Right atrium auricular region (tissue), 2 donors: ENCODE results near the gene NPFF. TPM values are rescaled to one million over a fixed set of nuclear protein-coding genes. Genes with fewer than 3 reads are reported as not detected.

Experiments
- DNase-seq: peaks from one replicate; pipeline ENCODE4 v3.0.0-alpha.2; 2019; ENCODE audit warnings: low spot score
- H3K27ac ChIP-seq, 2 donors: fragments of 200-600 bp; sonication (generic); 1 replicate in 1 of 2; 2 replicates in 1 of 2; pipeline ENCODE4 v1.5.1; 2016 to 2019
- H3K27me3 ChIP-seq, 2 donors: fragments of 200-600 bp; sonication (generic); one replicate each; pipeline versions ENCODE4 v1.5.1 to v1.6.0; 2017 to 2019
- H3K36me3 ChIP-seq: fragments of 200-600 bp; sonication (generic); one replicate; pipeline ENCODE4 v1.5.1; 2016
- H3K4me1 ChIP-seq, 2 donors: fragments of 200-600 bp; sonication (generic); one replicate each; pipeline versions ENCODE4 v1.5.1 to v1.6.0; 2017 to 2019
- H3K4me3 ChIP-seq, 2 donors: fragments of 200-600 bp; sonication (generic); 1 replicate in 1 of 2; 2 replicates in 1 of 2; pipeline ENCODE4 v1.5.1; 2017 to 2019; ENCODE audit warnings: mild to moderate bottlenecking in 1 of 2, moderate library complexity in 1 of 2
- H3K9me3 ChIP-seq, 2 donors: fragments of 200-600 bp; sonication (generic); one replicate each; pipeline ENCODE4 v1.5.1; 2019
- CTCF ChIP-seq, 2 donors: fragments of 200-600 bp; sonication (generic); IDR thresholded peaks; one replicate each; pipeline ENCODE4 v1.5.1; 2019; ENCODE audit warnings: antibody characterized with exemption in 2 of 2
- total RNA-seq, 2 donors: library from RNA; depleted of rRNA; stranded (reverse); fragments of >200 nt; gene quantifications; one replicate each; pipeline ENCODE4 v1.1.0, GENCODE V29; 2016

NPFF gene
- total RNA-seq, 2 donors from 2014 or later: not detected

- no peak for TF ChIP-seq CTCF (IDR thresholded peaks at IDR 0.05)
- no peak overlapping the region for H3K4me3 ChIP-seq
- no peak for DNase-seq
Observed at GRCh38 chr12:53523131-53523530, 15.8 kb upstream of the NPFF start.

GRCh38 chr12:53518381-53518780 lies 11.1 kb upstream of the NPFF start:
- Histone ChIP-seq H3K36me3 (peaks cover 97% of the 10 kb centered on the region), H3K4me3 (no peak overlapping the region), H3K9me3 (no peaks in the 10 kb centered on the region), H3K4me1 (no peaks in the 10 kb centered on the region), H3K27me3 (no peaks in the 10 kb centered on the region), H3K27ac (no peak overlapping the region)
- no peak for TF ChIP-seq CTCF (IDR thresholded peaks at IDR 0.05)
- no peak for DNase-seq

More at GRCh38 chr12:53523131-53523530, 15.8 kb upstream of the NPFF start:
- Histone ChIP-seq H3K36me3 (peaks cover 87% of the 10 kb centered on the region), H3K27me3 (no peaks in the 10 kb centered on the region), H3K27ac (no peak overlapping the region), H3K9me3 (no peaks in the 10 kb centered on the region), H3K4me1 (no peaks in the 10 kb centered on the region)

- no peaks in the 10 kb centered on the region for H3K9me3 ChIP-seq
- H3K27me3 ChIP-seq: no peaks in the 10 kb centered on the region
- no peaks in the 10 kb centered on the region for H3K4me1 ChIP-seq
- no peak overlapping the region for H3K27ac ChIP-seq
- TF ChIP-seq CTCF (IDR thresholded peaks at IDR 0.05): no peak
- no peak overlapping the region for H3K4me3 ChIP-seq
- H3K36me3 ChIP-seq: peaks cover 96% of the 10 kb centered on the region
- no peak for DNase-seq
Observed at GRCh38 chr12:53516758-53517455, 9.6 kb upstream of the NPFF start.

- H3K4me1 ChIP-seq: no peaks in the 10 kb centered on the region
- TF ChIP-seq CTCF (IDR thresholded peaks at IDR 0.05): no peak
- no peak overlapping the region for H3K27ac ChIP-seq
- no peaks in the 10 kb centered on the region for H3K9me3 ChIP-seq
- H3K27me3 ChIP-seq: no peaks in the 10 kb centered on the region
- H3K36me3 ChIP-seq: peaks cover 89% of the 10 kb centered on the region
- DNase-seq: no peak
- no peak overlapping the region for H3K4me3 ChIP-seq
Observed at GRCh38 chr12:53515291-53515680, 8.0 kb upstream of the NPFF start.

- TF ChIP-seq CTCF (IDR thresholded peaks at IDR 0.05): no peak
- Histone ChIP-seq H3K27ac (no peak overlapping the region), H3K27me3 (no peaks in the 10 kb centered on the region), H3K9me3 (no peaks in the 10 kb centered on the region), H3K4me1 (no peaks in the 10 kb centered on the region), H3K36me3 (peaks cover 83% of the 10 kb centered on the region), H3K4me3 (no peak overlapping the region)
- no peak for DNase-seq
Observed at GRCh38 chr12:53514628-53515290, 7.5 kb upstream of the NPFF start.
